Measurements from ENCODE around the gene ATAD3C.

Gene ATAD3C

DNA sequence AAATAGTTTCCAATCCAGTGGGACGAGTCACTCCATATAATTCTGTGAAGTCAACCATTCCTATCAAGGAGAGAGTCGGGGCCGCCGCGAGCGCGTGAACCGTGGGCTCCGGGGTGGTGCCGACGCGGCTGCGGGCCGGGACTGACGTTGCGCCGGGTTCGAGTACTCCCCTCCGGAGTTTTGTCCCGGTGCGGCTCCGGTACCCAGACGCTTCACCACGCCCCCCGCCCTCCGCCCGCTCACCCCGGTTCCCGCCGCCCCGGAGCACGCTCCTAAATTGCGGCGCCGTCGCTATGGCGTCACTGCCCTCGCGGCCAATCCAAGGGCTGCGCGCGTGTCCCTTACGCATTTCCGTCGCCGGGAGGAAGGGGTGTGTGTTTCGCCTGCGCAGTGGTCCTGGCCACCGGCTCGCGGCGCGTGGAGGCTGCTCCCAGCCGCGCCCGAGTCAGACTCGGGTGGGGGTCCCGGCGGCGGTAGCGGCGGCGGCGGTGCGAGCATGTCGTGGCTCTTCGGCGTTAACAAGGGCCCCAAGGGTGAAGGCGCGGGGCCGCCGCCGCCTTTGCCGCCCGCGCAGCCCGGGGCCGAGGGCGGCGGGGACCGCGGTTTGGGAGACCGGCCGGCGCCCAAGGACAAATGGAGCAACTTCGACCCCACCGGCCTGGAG, 22.0 kb downstream of the ATAD3C start, which contains the start of gene ATAD3B (continued):
- TF ChIP-seq, protein P1, sequence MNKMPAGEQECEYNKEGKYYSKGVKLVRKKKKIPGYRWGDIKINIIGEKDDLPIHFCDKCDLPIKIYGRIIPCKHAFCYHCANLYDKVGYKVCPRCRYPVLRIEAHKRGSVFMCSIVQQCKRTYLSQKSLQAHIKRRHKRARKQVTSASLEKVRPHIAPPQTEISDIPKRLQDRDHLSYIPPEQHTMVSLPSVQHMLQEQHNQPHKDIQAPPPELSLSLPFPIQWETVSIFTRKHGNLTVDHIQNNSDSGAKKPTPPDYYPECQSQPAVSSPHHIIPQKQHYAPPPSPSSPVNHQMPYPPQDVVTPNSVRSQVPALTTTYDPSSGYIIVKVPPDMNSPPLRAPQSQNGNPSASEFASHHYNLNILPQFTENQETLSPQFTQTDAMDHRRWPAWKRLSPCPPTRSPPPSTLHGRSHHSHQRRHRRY (tag by site-specific recombination; IDR thresholded peaks at IDR 0.05) = no peak
- TF ChIP-seq KLF7 (tag by site-specific recombination; IDR thresholded peaks at IDR 0.05; ENCODE audit: borderline replicate concordance) = peak; percentile 55; the same call in 1 of the 2 replicates
- no peak for TF ChIP-seq ZNF596 (tag by site-specific recombination; IDR thresholded peaks at IDR 0.05)
- TF ChIP-seq, protein P2, sequence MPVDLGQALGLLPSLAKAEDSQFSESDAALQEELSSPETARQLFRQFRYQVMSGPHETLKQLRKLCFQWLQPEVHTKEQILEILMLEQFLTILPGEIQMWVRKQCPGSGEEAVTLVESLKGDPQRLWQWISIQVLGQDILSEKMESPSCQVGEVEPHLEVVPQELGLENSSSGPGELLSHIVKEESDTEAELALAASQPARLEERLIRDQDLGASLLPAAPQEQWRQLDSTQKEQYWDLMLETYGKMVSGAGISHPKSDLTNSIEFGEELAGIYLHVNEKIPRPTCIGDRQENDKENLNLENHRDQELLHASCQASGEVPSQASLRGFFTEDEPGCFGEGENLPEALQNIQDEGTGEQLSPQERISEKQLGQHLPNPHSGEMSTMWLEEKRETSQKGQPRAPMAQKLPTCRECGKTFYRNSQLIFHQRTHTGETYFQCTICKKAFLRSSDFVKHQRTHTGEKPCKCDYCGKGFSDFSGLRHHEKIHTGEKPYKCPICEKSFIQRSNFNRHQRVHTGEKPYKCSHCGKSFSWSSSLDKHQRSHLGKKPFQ (tag by site-specific recombination; IDR thresholded peaks at IDR 0.05) = no peak
- TF ChIP-seq ZIC2 (tag by site-specific recombination; IDR thresholded peaks at IDR 0.05) = no peak; the same call in 1 of the 2 replicates
- no peak for TF ChIP-seq ZNF600 (tag by site-specific recombination; IDR thresholded peaks at IDR 0.05)
- no peak for TF ChIP-seq PRDM1 (tag by site-specific recombination; IDR thresholded peaks at IDR 0.05)
- no peak for TF ChIP-seq ZNF211 (tag by site-specific recombination; IDR thresholded peaks at IDR 0.05; ENCODE audit: low read depth)
- peak; percentile 94 for TF ChIP-seq KLF8 (tag by site-specific recombination; IDR thresholded peaks at IDR 0.05)
- no peak for TF ChIP-seq ZNF214 (tag by site-specific recombination; IDR thresholded peaks at IDR 0.05; ENCODE audit: borderline replicate concordance)
- TF ChIP-seq ZNF677 (tag by site-specific recombination; IDR thresholded peaks at IDR 0.05) = no peak
- TF ChIP-seq ZNF37A (tag by site-specific recombination; IDR thresholded peaks at IDR 0.05) = no peak
- peak; percentile 86 for TF ChIP-seq ZBTB20 (tag by site-specific recombination; IDR thresholded peaks at IDR 0.05)
- TF ChIP-seq, protein P3, sequence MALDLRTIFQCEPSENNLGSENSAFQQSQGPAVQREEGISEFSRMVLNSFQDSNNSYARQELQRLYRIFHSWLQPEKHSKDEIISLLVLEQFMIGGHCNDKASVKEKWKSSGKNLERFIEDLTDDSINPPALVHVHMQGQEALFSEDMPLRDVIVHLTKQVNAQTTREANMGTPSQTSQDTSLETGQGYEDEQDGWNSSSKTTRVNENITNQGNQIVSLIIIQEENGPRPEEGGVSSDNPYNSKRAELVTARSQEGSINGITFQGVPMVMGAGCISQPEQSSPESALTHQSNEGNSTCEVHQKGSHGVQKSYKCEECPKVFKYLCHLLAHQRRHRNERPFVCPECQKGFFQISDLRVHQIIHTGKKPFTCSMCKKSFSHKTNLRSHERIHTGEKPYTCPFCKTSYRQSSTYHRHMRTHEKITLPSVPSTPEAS (tag by site-specific recombination; IDR thresholded peaks at IDR 0.05) = no peak
- no peak for TF ChIP-seq ZNF768 (tag by site-specific recombination; IDR thresholded peaks at IDR 0.05)
- TF ChIP-seq ZNF423 (tag by site-specific recombination; IDR thresholded peaks at IDR 0.05) = no peak
- TF ChIP-seq, protein P4, sequence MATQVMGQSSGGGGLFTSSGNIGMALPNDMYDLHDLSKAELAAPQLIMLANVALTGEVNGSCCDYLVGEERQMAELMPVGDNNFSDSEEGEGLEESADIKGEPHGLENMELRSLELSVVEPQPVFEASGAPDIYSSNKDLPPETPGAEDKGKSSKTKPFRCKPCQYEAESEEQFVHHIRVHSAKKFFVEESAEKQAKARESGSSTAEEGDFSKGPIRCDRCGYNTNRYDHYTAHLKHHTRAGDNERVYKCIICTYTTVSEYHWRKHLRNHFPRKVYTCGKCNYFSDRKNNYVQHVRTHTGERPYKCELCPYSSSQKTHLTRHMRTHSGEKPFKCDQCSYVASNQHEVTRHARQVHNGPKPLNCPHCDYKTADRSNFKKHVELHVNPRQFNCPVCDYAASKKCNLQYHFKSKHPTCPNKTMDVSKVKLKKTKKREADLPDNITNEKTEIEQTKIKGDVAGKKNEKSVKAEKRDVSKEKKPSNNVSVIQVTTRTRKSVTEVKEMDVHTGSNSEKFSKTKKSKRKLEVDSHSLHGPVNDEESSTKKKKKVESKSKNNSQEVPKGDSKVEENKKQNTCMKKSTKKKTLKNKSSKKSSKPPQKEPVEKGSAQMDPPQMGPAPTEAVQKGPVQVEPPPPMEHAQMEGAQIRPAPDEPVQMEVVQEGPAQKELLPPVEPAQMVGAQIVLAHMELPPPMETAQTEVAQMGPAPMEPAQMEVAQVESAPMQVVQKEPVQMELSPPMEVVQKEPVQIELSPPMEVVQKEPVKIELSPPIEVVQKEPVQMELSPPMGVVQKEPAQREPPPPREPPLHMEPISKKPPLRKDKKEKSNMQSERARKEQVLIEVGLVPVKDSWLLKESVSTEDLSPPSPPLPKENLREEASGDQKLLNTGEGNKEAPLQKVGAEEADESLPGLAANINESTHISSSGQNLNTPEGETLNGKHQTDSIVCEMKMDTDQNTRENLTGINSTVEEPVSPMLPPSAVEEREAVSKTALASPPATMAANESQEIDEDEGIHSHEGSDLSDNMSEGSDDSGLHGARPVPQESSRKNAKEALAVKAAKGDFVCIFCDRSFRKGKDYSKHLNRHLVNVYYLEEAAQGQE (tag by site-specific recombination; IDR thresholded peaks at IDR 0.05) = no peak
- TF ChIP-seq, protein P5, sequence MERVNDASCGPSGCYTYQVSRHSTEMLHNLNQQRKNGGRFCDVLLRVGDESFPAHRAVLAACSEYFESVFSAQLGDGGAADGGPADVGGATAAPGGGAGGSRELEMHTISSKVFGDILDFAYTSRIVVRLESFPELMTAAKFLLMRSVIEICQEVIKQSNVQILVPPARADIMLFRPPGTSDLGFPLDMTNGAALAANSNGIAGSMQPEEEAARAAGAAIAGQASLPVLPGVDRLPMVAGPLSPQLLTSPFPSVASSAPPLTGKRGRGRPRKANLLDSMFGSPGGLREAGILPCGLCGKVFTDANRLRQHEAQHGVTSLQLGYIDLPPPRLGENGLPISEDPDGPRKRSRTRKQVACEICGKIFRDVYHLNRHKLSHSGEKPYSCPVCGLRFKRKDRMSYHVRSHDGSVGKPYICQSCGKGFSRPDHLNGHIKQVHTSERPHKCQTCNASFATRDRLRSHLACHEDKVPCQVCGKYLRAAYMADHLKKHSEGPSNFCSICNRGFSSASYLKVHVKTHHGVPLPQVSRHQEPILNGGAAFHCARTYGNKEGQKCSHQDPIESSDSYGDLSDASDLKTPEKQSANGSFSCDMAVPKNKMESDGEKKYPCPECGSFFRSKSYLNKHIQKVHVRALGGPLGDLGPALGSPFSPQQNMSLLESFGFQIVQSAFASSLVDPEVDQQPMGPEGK (tag by site-specific recombination; IDR thresholded peaks at IDR 0.05) = peak; percentile 86
- 0 out of 2 replicates have a peak, but pooled peaks have one; percentile 19 for TF ChIP-seq ZFP37 (tag by site-specific recombination; IDR thresholded peaks at IDR 0.05)
- TF ChIP-seq, protein P6, sequence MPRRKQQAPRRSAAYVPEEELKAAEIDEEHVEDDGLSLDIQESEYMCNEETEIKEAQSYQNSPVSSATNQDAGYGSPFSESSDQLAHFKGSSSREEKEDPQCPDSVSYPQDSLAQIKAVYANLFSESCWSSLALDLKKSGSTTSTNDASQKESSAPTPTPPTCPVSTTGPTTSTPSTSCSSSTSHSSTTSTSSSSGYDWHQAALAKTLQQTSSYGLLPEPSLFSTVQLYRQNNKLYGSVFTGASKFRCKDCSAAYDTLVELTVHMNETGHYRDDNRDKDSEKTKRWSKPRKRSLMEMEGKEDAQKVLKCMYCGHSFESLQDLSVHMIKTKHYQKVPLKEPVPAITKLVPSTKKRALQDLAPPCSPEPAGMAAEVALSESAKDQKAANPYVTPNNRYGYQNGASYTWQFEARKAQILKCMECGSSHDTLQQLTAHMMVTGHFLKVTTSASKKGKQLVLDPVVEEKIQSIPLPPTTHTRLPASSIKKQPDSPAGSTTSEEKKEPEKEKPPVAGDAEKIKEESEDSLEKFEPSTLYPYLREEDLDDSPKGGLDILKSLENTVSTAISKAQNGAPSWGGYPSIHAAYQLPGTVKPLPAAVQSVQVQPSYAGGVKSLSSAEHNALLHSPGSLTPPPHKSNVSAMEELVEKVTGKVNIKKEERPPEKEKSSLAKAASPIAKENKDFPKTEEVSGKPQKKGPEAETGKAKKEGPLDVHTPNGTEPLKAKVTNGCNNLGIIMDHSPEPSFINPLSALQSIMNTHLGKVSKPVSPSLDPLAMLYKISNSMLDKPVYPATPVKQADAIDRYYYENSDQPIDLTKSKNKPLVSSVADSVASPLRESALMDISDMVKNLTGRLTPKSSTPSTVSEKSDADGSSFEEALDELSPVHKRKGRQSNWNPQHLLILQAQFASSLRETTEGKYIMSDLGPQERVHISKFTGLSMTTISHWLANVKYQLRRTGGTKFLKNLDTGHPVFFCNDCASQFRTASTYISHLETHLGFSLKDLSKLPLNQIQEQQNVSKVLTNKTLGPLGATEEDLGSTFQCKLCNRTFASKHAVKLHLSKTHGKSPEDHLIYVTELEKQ (tag by site-specific recombination; IDR thresholded peaks at IDR 0.05; ENCODE audit: borderline replicate concordance) = 0 out of 2 replicates have a peak, but pooled peaks have one; percentile 22
- TF ChIP-seq HOXA7 (CRISPR knock-in tag; IDR thresholded peaks at IDR 0.05; ENCODE audit: borderline replicate concordance) = no peak
- TF ChIP-seq ZFP69B (tag by site-specific recombination; IDR thresholded peaks at IDR 0.05) = no peak
- TF ChIP-seq SALL2 (tag by site-specific recombination; IDR thresholded peaks at IDR 0.05; ENCODE audit: borderline replicate concordance) = no peak
- TF ChIP-seq ZNF561 (tag by site-specific recombination; IDR thresholded peaks at IDR 0.05; ENCODE audit: borderline replicate concordance) = peak; percentile 31; the same call in 1 of the 2 replicates
- no peak for TF ChIP-seq ZNF670 (tag by site-specific recombination; IDR thresholded peaks at IDR 0.05; ENCODE audit: low read depth)
- peak; percentile 33; the same call in 1 of the 2 replicates for TF ChIP-seq ZNF2 (tag by site-specific recombination; IDR thresholded peaks at IDR 0.05)
- TF ChIP-seq ZNF792 (tag by site-specific recombination; IDR thresholded peaks at IDR 0.05) = no peak

Data from HEK293 (cell line).